ENCODE measurements around the gene DCDC1.

The DCDC1 gene

DNA sequence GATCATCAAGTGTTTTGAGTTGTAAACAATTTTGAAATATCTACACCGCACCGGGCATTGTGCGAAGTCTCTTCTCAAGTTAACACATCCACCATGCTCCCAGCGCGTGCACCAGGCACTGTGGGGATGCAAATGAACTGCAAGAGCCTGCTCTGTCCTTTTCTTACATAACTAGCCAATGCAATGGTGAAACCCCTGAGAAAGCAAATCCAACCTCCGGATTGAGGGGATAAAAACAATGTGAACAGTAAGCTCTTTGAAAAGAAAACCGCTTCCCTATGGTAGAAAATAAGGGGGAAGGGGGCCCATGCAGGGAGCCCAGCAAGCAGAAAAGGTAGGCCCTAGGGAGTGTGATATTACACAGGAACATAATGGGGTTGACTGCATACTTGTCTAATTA lies 508.5 kb downstream of the DCDC1 start:
- no peaks in the 10 kb centered on the region for H3K27me3 ChIP-seq (ENCODE audit: insufficient read depth, low read depth)
- H3K4me3 ChIP-seq (IDR thresholded peaks at IDR 0.05; ENCODE audit: insufficient read depth, low read depth, low read length) = no peak overlapping the region
- TF ChIP-seq, protein P1, sequence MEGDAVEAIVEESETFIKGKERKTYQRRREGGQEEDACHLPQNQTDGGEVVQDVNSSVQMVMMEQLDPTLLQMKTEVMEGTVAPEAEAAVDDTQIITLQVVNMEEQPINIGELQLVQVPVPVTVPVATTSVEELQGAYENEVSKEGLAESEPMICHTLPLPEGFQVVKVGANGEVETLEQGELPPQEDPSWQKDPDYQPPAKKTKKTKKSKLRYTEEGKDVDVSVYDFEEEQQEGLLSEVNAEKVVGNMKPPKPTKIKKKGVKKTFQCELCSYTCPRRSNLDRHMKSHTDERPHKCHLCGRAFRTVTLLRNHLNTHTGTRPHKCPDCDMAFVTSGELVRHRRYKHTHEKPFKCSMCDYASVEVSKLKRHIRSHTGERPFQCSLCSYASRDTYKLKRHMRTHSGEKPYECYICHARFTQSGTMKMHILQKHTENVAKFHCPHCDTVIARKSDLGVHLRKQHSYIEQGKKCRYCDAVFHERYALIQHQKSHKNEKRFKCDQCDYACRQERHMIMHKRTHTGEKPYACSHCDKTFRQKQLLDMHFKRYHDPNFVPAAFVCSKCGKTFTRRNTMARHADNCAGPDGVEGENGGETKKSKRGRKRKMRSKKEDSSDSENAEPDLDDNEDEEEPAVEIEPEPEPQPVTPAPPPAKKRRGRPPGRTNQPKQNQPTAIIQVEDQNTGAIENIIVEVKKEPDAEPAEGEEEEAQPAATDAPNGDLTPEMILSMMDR (conservative IDR thresholded peaks at IDR 0.05; ENCODE audit: low read depth, low read length) = no peak
- no peaks in the 10 kb centered on the region for H3K79me2 ChIP-seq (ENCODE audit: insufficient read depth, low read depth)
- no peaks in the 10 kb centered on the region for H3K4me1 ChIP-seq (ENCODE audit: low read depth, poor library complexity, severe bottlenecking)
- H3K4me2 ChIP-seq = no peak overlapping the region
- no peak overlapping the region for H2AFZ ChIP-seq (ENCODE audit: low read depth)
- H3K27ac ChIP-seq = no peak overlapping the region
- no peaks in the 10 kb centered on the region for H3K36me3 ChIP-seq (ENCODE audit: insufficient read depth)
- H4K20me1 ChIP-seq (ENCODE audit: insufficient read depth) = no peaks in the 10 kb centered on the region
- H3K9ac ChIP-seq = no peak overlapping the region

DNA sequence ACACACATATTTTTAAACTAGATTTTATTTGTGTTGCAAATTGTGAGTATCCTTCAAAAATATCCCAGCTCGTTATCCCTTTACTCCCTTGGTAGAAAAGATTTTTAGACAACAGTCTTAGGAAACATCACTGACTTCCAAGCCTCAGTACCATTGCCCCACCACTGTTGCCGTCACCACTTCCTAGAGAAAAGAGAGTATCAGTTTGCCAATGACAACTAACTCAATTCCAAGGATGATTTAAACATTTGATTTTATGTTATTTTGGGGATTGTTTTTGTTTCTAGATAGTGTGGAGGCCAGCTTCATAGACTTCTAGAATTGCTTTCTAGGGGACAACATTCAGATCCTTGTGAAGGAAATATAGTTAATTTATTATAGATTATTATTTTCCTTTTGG lies 509.4 kb downstream of the DCDC1 start:
- H3K79me2 ChIP-seq (ENCODE audit: insufficient read depth, low read depth) = no peaks in the 10 kb centered on the region
- H4K20me1 ChIP-seq (ENCODE audit: insufficient read depth) = no peaks in the 10 kb centered on the region
- no peak overlapping the region for H3K27ac ChIP-seq
- no peaks in the 10 kb centered on the region for H3K36me3 ChIP-seq (ENCODE audit: insufficient read depth)
- no peak overlapping the region for H2AFZ ChIP-seq (ENCODE audit: low read depth)
- no peaks in the 10 kb centered on the region for H3K27me3 ChIP-seq (ENCODE audit: insufficient read depth, low read depth)
- H3K4me2 ChIP-seq = no peak overlapping the region
- no peak overlapping the region for H3K9ac ChIP-seq
- TF ChIP-seq, protein P1 (conservative IDR thresholded peaks at IDR 0.05; ENCODE audit: low read depth, low read length) = no peak
- no peak overlapping the region for H3K4me3 ChIP-seq (IDR thresholded peaks at IDR 0.05; ENCODE audit: insufficient read depth, low read depth, low read length)
- no peaks in the 10 kb centered on the region for H3K4me1 ChIP-seq (ENCODE audit: low read depth, poor library complexity, severe bottlenecking)

DNA sequence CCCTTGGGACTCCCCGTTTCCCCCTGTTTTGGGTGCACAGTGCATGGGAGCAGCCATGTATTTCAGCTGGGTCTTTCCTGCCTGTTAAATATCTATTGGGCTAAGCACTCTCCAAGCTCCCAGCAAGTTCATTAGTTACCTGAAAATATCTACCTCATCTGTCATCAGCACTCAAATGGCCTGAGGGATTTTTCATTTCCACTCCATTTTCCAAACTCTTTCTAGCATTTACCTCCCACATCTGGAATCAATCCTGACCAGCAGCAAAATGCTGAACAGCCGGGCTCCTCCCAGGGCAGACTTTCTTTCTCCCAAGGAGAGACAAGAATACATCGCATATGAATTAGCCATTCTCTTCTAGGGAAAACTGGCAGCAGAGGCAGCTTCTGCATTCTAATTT lies 509.9 kb downstream of the DCDC1 start:
- Histone ChIP-seq H3K27me3 (ENCODE audit: insufficient read depth, low read depth) (no peaks in the 10 kb centered on the region), H3K79me2 (ENCODE audit: insufficient read depth, low read depth) (no peaks in the 10 kb centered on the region), H2AFZ (ENCODE audit: low read depth) (no peak overlapping the region), H3K4me2 (no peak overlapping the region), H3K36me3 (ENCODE audit: insufficient read depth) (no peaks in the 10 kb centered on the region), H4K20me1 (ENCODE audit: insufficient read depth) (no peaks in the 10 kb centered on the region), H3K4me1 (ENCODE audit: low read depth, poor library complexity, severe bottlenecking) (no peaks in the 10 kb centered on the region), H3K27ac (no peak overlapping the region), H3K9ac (no peak overlapping the region), H3K4me3 (IDR thresholded peaks at IDR 0.05; ENCODE audit: insufficient read depth, low read depth, low read length) (no peak overlapping the region)
- TF ChIP-seq, protein P1 (conservative IDR thresholded peaks at IDR 0.05; ENCODE audit: low read depth, low read length) = no peak

DNA sequence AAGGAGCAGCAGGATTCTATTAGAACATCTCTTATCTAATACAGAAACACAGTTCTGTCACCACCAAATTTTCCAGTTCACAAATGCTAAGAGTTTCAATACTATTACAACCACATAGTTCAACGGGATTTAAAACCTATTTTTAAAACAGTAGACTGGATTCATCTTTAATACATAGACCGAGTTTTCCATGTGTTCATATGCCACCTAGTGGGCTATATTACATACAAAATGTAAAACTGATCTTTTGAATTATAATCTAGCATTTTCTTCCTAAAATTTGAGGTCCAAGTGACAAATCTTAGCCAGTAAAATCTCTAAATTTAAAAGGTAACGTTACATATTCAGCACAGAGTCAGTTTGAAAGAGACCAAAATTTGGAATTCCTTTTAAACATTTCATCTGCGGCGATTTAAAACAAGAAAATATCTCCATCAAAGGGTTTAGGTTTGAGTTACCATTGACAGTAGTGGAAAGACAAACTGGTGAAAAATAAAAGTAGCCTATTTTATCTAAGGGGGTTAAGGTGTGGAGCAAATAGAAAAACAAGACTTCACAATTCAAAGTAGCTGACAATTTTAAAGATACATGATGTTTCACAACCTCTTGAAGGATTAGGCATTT lies 514.0 kb downstream of the DCDC1 start:
- Histone ChIP-seq H2AFZ (ENCODE audit: low read depth) (no peak overlapping the region), H3K27me3 (ENCODE audit: insufficient read depth, low read depth) (no peaks in the 10 kb centered on the region), H3K4me1 (ENCODE audit: low read depth, poor library complexity, severe bottlenecking) (no peaks in the 10 kb centered on the region), H3K36me3 (ENCODE audit: insufficient read depth) (no peaks in the 10 kb centered on the region), H3K9ac (no peak overlapping the region), H3K79me2 (ENCODE audit: insufficient read depth, low read depth) (no peaks in the 10 kb centered on the region), H3K4me3 (IDR thresholded peaks at IDR 0.05; ENCODE audit: insufficient read depth, low read depth, low read length) (no peak overlapping the region), H4K20me1 (ENCODE audit: insufficient read depth) (no peaks in the 10 kb centered on the region), H3K4me2 (no peak overlapping the region), H3K27ac (no peak overlapping the region)
- TF ChIP-seq, protein P1 (conservative IDR thresholded peaks at IDR 0.05; ENCODE audit: low read depth, low read length) = peak; percentile 49; the same call in 1 of the 2 replicates

Measured in KMS-11 (cell line).